CD4-positive, alpha-beta T cell (primary cell): ENCODE measurements around the gene ADRA2B. TPM values are rescaled to one million over a fixed set of nuclear protein-coding genes. Genes with fewer than 3 reads are reported as not detected.

Source experiments
- ATAC-seq: fragments of 200-7000 bp; cut with Tn5 transposase; one replicate; pipeline ENCODE4 v1.10.0; 2022; ENCODE audit warnings: mild to moderate bottlenecking; ENCODE audit not compliant: poor library complexity
- CTCF ChIA-PET: fragments of 350-600 bp; sonication (Branson Sonifier 250); formaldehyde crosslinking; loops from one replicate; lab custom pipeline; 2021; ENCODE audit warnings: antibody characterized with exemption, inconsistent platforms; lab: Charles Lee
- POLR2A ChIA-PET: fragments of 350-600 bp; sonication (Branson Sonifier 250); formaldehyde crosslinking; loops from one replicate; lab custom pipeline; 2021; ENCODE audit warnings: antibody characterized with exemption, inconsistent platforms; lab: Charles Lee
- DNase-seq, 14 experiments: peaks; one replicate each; pipeline ENCODE4 v3.0.0-alpha.2; 2013 to 2020; ENCODE audit warnings: mixed read lengths in 2 of 14
- H3K27ac ChIP-seq, 2 donors: one replicate each; pipeline versions ENCODE4 v1.5.1 to v1.7.0; 2013; ENCODE audit warnings: low read length in 2 of 2, low read depth in 1 of 2, mild to moderate bottlenecking in 1 of 2
- H3K27me3 ChIP-seq, 2 experiments: 1 replicate in 1 of 2; 2 replicates in 1 of 2; pipeline versions ENCODE4 v1.6.1 to v1.7.0; 2013; ENCODE audit warnings: low read length in 2 of 2, control low read depth in 1 of 2, mild to moderate bottlenecking in 1 of 2, moderate library complexity in 1 of 2; ENCODE audit not compliant: insufficient read depth in 2 of 2, control insufficient read depth in 1 of 2
- H3K36me3 ChIP-seq: one replicate; pipeline ENCODE4 v1.6.1; 2013; ENCODE audit warnings: low read length, control low read depth; ENCODE audit not compliant: insufficient read depth
- H3K4me1 ChIP-seq: one replicate; pipeline ENCODE4 v1.6.1; 2013; ENCODE audit warnings: low read length, control low read depth; ENCODE audit not compliant: insufficient read depth
- H3K4me3 ChIP-seq: one replicate; pipeline ENCODE4 v1.5.1; 2013; ENCODE audit warnings: mild to moderate bottlenecking, low read length, moderate library complexity
- H3K9me3 ChIP-seq, 2 experiments: 1 replicate in 1 of 2; 2 replicates in 1 of 2; pipeline versions ENCODE4 v1.6.1 to v1.7.0; 2013; ENCODE audit warnings: low read length in 2 of 2, mild to moderate bottlenecking in 2 of 2, control low read depth in 1 of 2, moderate library complexity in 1 of 2; ENCODE audit not compliant: control insufficient read depth in 1 of 2, insufficient read depth in 1 of 2
- H3K27ac Mint-ChIP-seq: one replicate; pipeline ENCODE4 v1.8.0; 2020; ENCODE audit warnings: mixed read lengths
- H3K27me3 Mint-ChIP-seq: one replicate; pipeline ENCODE4 v1.8.0; 2021; ENCODE audit warnings: mixed read lengths
- H3K36me3 Mint-ChIP-seq: one replicate; pipeline ENCODE4 v1.8.0; 2021; ENCODE audit warnings: low read depth, mixed read lengths
- H3K4me1 Mint-ChIP-seq: one replicate; pipeline ENCODE4 v1.8.0; 2021; ENCODE audit warnings: low read depth, mixed read lengths
- H3K4me3 Mint-ChIP-seq: one replicate; pipeline ENCODE4 v1.8.0; 2020; ENCODE audit warnings: mild to moderate bottlenecking, mixed read lengths
- H3K9me3 Mint-ChIP-seq: one replicate; pipeline ENCODE4 v1.8.0; 2020; ENCODE audit warnings: mixed read lengths
- intact Hi-C, 2 experiments: fragments of 100-400 bp; cut with DNase I in 1 of 2; cut with micrococcal nuclease in 1 of 2; formaldehyde crosslinking; loops; one replicate each; pipeline versions ENCODE4 v1.15.1 to v1.9.0; 2023 to 2025; cut with DNase I, micrococcal nuclease
- total RNA-seq, 174 experiments: library from RNA in 2 of 174; stranded (reverse) in 2 of 174; gene quantifications; one replicate each; pipeline ENCODE4 v1.2.3 and lab custom pipeline; 2021 to 2026
- TF ChIP-seq, protein P1 (sequence below): fragments of 200-600 bp; IDR thresholded peaks from one replicate; pipeline ENCODE4 v1.8.0; 2022; ENCODE audit warnings: antibody characterized with exemption, mild to moderate bottlenecking

Gene ADRA2B
- total RNA-seq, 2 experiments from 2014 or later = 0.52 to 0.84 TPM

DNA sequence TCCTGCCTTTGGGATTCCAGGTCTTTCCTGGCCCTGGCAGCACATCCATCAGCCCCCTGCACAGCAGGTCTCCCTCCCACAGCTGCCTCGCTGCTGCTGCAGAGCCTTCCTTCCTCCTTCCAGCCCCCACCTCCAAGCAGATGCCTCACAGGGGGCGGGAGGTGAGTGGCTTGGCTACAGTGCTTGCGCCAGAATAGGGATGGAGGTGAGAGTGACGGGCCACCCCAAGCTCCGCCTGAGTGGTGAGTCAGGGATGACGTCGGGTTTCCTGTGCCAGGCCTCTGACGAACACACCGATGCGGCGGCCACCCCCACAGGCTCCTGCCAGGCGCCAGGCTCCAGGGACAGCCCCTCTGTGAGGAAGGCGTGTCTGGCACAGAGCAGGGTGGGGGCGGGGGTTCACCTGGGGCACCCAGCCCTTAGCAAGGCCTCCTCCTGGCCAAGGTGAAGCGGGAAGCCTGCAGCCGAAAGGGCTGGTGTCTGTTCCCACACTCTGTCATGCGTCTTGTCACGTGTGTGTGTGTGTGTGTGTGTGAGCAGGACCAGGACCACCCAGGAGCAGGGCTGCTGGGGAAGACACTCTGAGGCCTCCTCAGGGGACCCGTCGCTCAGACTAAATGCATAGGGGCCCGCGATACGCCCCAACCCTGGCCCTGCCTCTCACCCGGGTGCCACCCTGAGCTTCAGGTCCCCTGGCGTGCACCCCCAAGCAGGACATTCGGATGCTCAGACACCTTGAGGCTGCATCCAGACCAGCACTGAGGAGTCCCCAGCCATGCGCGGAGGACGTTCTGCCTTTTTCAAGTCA is 32.2 kb upstream of the ADRA2B start:
- H3K36me3 Mint-ChIP-seq = peaks cover 28% of the 10 kb centered on the region

DNA sequence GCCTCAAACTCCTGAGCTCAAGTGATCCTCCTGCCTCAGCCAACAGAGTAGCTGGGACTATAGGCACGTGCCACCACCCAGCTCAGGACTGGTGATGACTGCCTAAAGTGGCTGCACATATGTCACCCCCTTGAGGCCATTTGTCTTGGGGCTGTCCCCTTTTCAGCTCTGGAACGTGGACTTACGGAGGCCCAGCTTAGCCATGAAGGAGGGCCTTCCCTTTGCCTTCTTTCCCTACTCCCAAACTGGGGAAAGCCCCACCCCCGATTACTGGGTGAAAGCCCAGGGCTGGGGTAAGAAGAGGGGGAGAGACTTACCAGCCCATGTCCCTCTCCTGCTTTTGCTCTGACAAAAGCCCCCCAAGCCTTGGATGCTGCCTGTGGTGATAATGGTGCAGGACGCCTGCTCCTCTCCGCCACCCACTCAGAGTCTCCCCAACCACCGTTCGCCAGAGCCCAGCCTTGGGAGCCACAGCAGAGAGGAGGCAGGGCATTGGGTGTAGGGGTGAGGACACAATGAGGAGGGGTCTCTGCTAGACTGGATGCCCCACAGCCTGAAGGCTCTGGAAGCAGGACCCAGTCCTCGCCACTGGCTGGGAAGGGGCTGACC is 31.3 kb upstream of the ADRA2B start:
- H3K27ac Mint-ChIP-seq = peak overlapping the region; percentile 98
- no peaks in the 10 kb centered on the region for H3K27me3 Mint-ChIP-seq
- H3K4me3 Mint-ChIP-seq = peak overlapping the region; percentile 88
- H3K4me3 ChIP-seq = no peak overlapping the region
- TF ChIP-seq, protein P1, sequence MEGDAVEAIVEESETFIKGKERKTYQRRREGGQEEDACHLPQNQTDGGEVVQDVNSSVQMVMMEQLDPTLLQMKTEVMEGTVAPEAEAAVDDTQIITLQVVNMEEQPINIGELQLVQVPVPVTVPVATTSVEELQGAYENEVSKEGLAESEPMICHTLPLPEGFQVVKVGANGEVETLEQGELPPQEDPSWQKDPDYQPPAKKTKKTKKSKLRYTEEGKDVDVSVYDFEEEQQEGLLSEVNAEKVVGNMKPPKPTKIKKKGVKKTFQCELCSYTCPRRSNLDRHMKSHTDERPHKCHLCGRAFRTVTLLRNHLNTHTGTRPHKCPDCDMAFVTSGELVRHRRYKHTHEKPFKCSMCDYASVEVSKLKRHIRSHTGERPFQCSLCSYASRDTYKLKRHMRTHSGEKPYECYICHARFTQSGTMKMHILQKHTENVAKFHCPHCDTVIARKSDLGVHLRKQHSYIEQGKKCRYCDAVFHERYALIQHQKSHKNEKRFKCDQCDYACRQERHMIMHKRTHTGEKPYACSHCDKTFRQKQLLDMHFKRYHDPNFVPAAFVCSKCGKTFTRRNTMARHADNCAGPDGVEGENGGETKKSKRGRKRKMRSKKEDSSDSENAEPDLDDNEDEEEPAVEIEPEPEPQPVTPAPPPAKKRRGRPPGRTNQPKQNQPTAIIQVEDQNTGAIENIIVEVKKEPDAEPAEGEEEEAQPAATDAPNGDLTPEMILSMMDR = no peak
- H3K36me3 Mint-ChIP-seq = peaks cover 37% of the 10 kb centered on the region
- H3K9me3 ChIP-seq = no peaks in the 10 kb centered on the region
- DNase-seq = peak in 3 of 14 experiments; percentile 33 to 57 (median 47)
- ChIA-PET CTCF (interaction anchor here (1.1 to 15.2 kb wide), 6 partner anchors 9 to 407 kb away, joined by 3 to 229 read pairs (median 8); partner anchors contain the start of genes ADRA2B and ASTL), POLR2A (interaction anchor here (1.0 to 13.8 kb wide), 8 partner anchors 9 to 390 kb away, joined by 3 to 199 read pairs (median 20); partner anchors contain the start of genes ARID5A, ASTL and STARD7)
- H3K27ac ChIP-seq = peak overlapping the region; percentile 97 to 99
- H3K27me3 ChIP-seq = no peaks in the 10 kb centered on the region
- peaks cover 80% of the 10 kb centered on the region for H3K4me1 ChIP-seq
- intact Hi-C loops = loop anchor here (1.0 to 5.0 kb wide), 3 partner anchors 17 to 390 kb away; partner anchors contain the start of genes ARID5A (in 2 of the 2) and STARD7 (in 1 of the 2)
- H3K4me1 Mint-ChIP-seq = peaks cover 88% of the 10 kb centered on the region
- no peak for ATAC-seq
- no peaks in the 10 kb centered on the region for H3K9me3 Mint-ChIP-seq
- H3K36me3 ChIP-seq = peaks cover 19% of the 10 kb centered on the region

More for the DNA sequence above, 32.2 kb upstream of the ADRA2B start:
- ATAC-seq (peak; percentile 65), DNase-seq (peak; percentile 87 to 99 (median 96))
- no peaks in the 10 kb centered on the region for H3K27me3 Mint-ChIP-seq
- H3K9me3 ChIP-seq = no peaks in the 10 kb centered on the region
- H3K27me3 ChIP-seq = no peaks in the 10 kb centered on the region
- intact Hi-C loops = loop anchor here (1.0 to 5.0 kb wide), 3 partner anchors 16 to 389 kb away; partner anchors contain the start of genes ARID5A (in 2 of the 2) and STARD7 (in 1 of the 2)
- TF ChIP-seq, protein P1 = no peak
- peaks cover 79% of the 10 kb centered on the region for H3K4me1 ChIP-seq
- peak overlapping the region; percentile 97 to 99 for H3K27ac ChIP-seq
- H3K27ac Mint-ChIP-seq = peak overlapping the region; percentile 98
- peak overlapping the region; percentile 88 for H3K4me3 Mint-ChIP-seq
- H3K4me1 Mint-ChIP-seq = peaks cover 88% of the 10 kb centered on the region
- POLR2A ChIA-PET = interaction anchor here (1.0 to 13.8 kb wide), 7 partner anchors 10 to 389 kb away, joined by 3 to 199 read pairs (median 21); partner anchors contain the start of genes ARID5A, ASTL and STARD7
- CTCF ChIA-PET = interaction anchor here (1.5 to 15.2 kb wide), 5 partner anchors 10 to 406 kb away, joined by 3 to 229 read pairs (median 11); partner anchors contain the start of genes ADRA2B and ASTL
- peaks cover 10% of the 10 kb centered on the region for H3K36me3 ChIP-seq
- H3K4me3 ChIP-seq = peak overlapping the region; percentile 38
- H3K9me3 Mint-ChIP-seq = no peaks in the 10 kb centered on the region
